NCI-H1092 treated with DMSO at 0.1 percent for 48 hours (cell line): Measurements from ENCODE around the gene ZNF529.
"Not testable (repeated sequence)": the region's sequence is repeated elsewhere in the genome, so short reads cannot be mapped to it uniquely, and the experiment has no call there.

Source experiments
- DNase-seq: peaks from one replicate; lab custom pipeline; 2025; lab: John Stamatoyannopoulos, UW

Gene ZNF529

GRCh38 chr19:36573020-36573894 is at the start of gene ZNF529:
TSS of gene ZNF529 (minus strand) at chr19:36573292. CDS start at chr19:36572346, 946 bp downstream.
- DNase-seq = peak; percentile 83

- peak; percentile 14 for DNase-seq
These were observed 32.9 kb upstream of the ZNF529 start for GRCh38 chr19:36605877-36606478.

- peak; percentile 23 for DNase-seq
These were observed 32.2 kb upstream of the ZNF529 start, which contains the start of gene ZNF382 for GRCh38 chr19:36605101-36605876. TSS of gene ZNF382 (plus strand) at chr19:36605313. CDS start at chr19:36609915, 4,602 bp downstream.

- DNase-seq = peak; percentile 7
These were observed 31.6 kb upstream of the ZNF529 start for GRCh38 chr19:36604656-36605100.

GRCh38 chr19:36602681-36603080 is 29.6 kb upstream of the ZNF529 start:
- not testable (repeated sequence) for DNase-seq

- no peak for DNase-seq
These were observed 6.2 kb upstream of the ZNF529 start for GRCh38 chr19:36579255-36579654.

GRCh38 chr19:36577271-36577996 is 4.3 kb upstream of the ZNF529 start:
- DNase-seq = no peak

GRCh38 chr19:36574741-36575140 is 1.6 kb upstream of the ZNF529 start:
- DNase-seq = no peak

GRCh38 chr19:36573895-36574720 is 1.0 kb upstream of the ZNF529 start:
- no peak for DNase-seq

- DNase-seq = no peak
These were observed 486 bp downstream of the ZNF529 start for GRCh38 chr19:36572593-36573019.

- no peak for DNase-seq
These were observed 8.7 kb downstream of the ZNF529 start for GRCh38 chr19:36564391-36564790.

GRCh38 chr19:36547001-36547732 is 25.9 kb downstream of the ZNF529 start:
- DNase-seq = no peak

- peak; percentile 18 for DNase-seq
These were observed 44.1 kb downstream of the ZNF529 start for GRCh38 chr19:36528921-36529518.

- peak; percentile 92 for DNase-seq
These were observed 44.7 kb downstream of the ZNF529 start, which contains the start of gene ZNF260 for GRCh38 chr19:36528194-36528920. TSS of gene ZNF260 (minus strand) at chr19:36528271. CDS start at chr19:36515238, 13,033 bp downstream.

- peak; percentile 58 for DNase-seq
These were observed 45.3 kb downstream of the ZNF529 start for GRCh38 chr19:36527873-36528193.

GRCh38 chr19:36527341-36527740 is 45.8 kb downstream of the ZNF529 start:
- peak; percentile 12 for DNase-seq

- no peak for DNase-seq
These were observed 46.5 kb downstream of the ZNF529 start for GRCh38 chr19:36526581-36526980.

GRCh38 chr19:36524617-36525016 is 48.5 kb downstream of the ZNF529 start:
- no peak for DNase-seq
